ENCODE data around the gene DUOX1.
"Not testable (repeated sequence)": the region's sequence is repeated elsewhere in the genome, so short reads cannot be mapped to it uniquely, and the experiment has no call there.

The DUOX1 gene

GRCh38 chr15:45121706-45122417 lies 7.9 kb upstream of the DUOX1 start:
- no peak for DNase-seq

GRCh38 chr15:45122719-45123118 lies 7.1 kb upstream of the DUOX1 start:
- no peak for DNase-seq

GRCh38 chr15:45123397-45123796 lies 6.4 kb upstream of the DUOX1 start:
- no peak for DNase-seq

GRCh38 chr15:45126535-45127158 lies 3.1 kb upstream of the DUOX1 start:
- peak; percentile 42 for DNase-seq

GRCh38 chr15:45128971-45129639 lies 689 bp upstream of the DUOX1 start:
- no peak for DNase-seq

- DNase-seq = no peak
Measured at GRCh38 chr15:45130291-45131000, 652 bp downstream of the DUOX1 start.

GRCh38 chr15:45131510-45131909 lies 1.7 kb downstream of the DUOX1 start:
- DNase-seq = no peak

GRCh38 chr15:45132844-45133560 lies 3.2 kb downstream of the DUOX1 start:
- no peak for DNase-seq

- no peak for DNase-seq
Measured at GRCh38 chr15:45133561-45133920, 3.7 kb downstream of the DUOX1 start.

- DNase-seq = no peak
Measured at GRCh38 chr15:45134046-45134445, 4.3 kb downstream of the DUOX1 start.

- peak; percentile 39 for DNase-seq
Measured at GRCh38 chr15:45134682-45135604, 5.1 kb downstream of the DUOX1 start.

GRCh38 chr15:45135705-45136377 lies 6.0 kb downstream of the DUOX1 start:
- not testable (repeated sequence) for DNase-seq

GRCh38 chr15:45136378-45136764 lies 6.6 kb downstream of the DUOX1 start:
- peak; percentile 45 for DNase-seq

GRCh38 chr15:45137703-45138102 lies 7.9 kb downstream of the DUOX1 start:
- no peak for DNase-seq

- DNase-seq = no peak
Measured at GRCh38 chr15:45138814-45139765, 9.3 kb downstream of the DUOX1 start.

GRCh38 chr15:45139770-45140169 lies 10.0 kb downstream of the DUOX1 start:
- no peak for DNase-seq

- no peak for DNase-seq
Measured at GRCh38 chr15:45140557-45141250, 10.9 kb downstream of the DUOX1 start.

- DNase-seq = no peak
Measured at GRCh38 chr15:45141386-45141785, 11.6 kb downstream of the DUOX1 start.

GRCh38 chr15:45143056-45143455 lies 13.3 kb downstream of the DUOX1 start:
- DNase-seq = no peak
